ENCODE results near the gene CYP4F22.
"Not testable (repeated sequence)": the region's sequence is repeated elsewhere in the genome, so short reads cannot be mapped to it uniquely, and the experiment has no call there.

- TF ChIP-seq CTCF, POLR2A (IDR thresholded peaks at IDR 0.05): not testable (repeated sequence)
Measured at GRCh38 chr19:15480996-15481395, 27.3 kb upstream of the CYP4F22 start.

Data from body of pancreas (tissue), 4 donors.